NCI-H2081 (cell line): Measurements from ENCODE around the gene CD99L2.
"Not testable (repeated sequence)": the region's sequence is repeated elsewhere in the genome, so short reads cannot be mapped to it uniquely, and the experiment has no call there.

ENCODE experiments used
- DNase-seq, 2 experiments: peaks; one replicate each; lab custom pipeline; 2025; lab: John Stamatoyannopoulos, UW

The CD99L2 gene

GRCh38 chrX:150856785-150857184 is 41.7 kb downstream of the CD99L2 start:
- DNase-seq: no peak

- DNase-seq: no peak
These were observed 42.4 kb downstream of the CD99L2 start for GRCh38 chrX:150856101-150856500.

- peak in 1 of 2 experiments; percentile 44 for DNase-seq
These were observed 43.6 kb downstream of the CD99L2 start for GRCh38 chrX:150854856-150855255.

- DNase-seq: no peak
These were observed 48.3 kb downstream of the CD99L2 start for GRCh38 chrX:150849996-150850720.

GRCh38 chrX:150849486-150849885 is 49.0 kb downstream of the CD99L2 start:
- DNase-seq: no peak

GRCh38 chrX:150848914-150849365 is 49.5 kb downstream of the CD99L2 start:
- peak; percentile 40 to 77 for DNase-seq

- no peak for DNase-seq
These were observed 51.4 kb downstream of the CD99L2 start for GRCh38 chrX:150847088-150847487.

GRCh38 chrX:150846130-150846529 is 52.3 kb downstream of the CD99L2 start:
- no peak for DNase-seq

GRCh38 chrX:150845091-150845490 is 53.4 kb downstream of the CD99L2 start:
- no peak for DNase-seq

GRCh38 chrX:150844016-150844415 is 54.5 kb downstream of the CD99L2 start:
- DNase-seq: no peak

GRCh38 chrX:150842198-150842685 is 56.2 kb downstream of the CD99L2 start:
- no peak for DNase-seq

- DNase-seq: no peak
These were observed 56.8 kb downstream of the CD99L2 start for GRCh38 chrX:150841456-150842197.

- no peak for DNase-seq
These were observed 60.6 kb downstream of the CD99L2 start for GRCh38 chrX:150837845-150838244.

GRCh38 chrX:150834695-150835094 is 63.8 kb downstream of the CD99L2 start:
- DNase-seq: no peak

- no peak for DNase-seq
These were observed 64.9 kb downstream of the CD99L2 start for GRCh38 chrX:150833454-150834056.

- no peak for DNase-seq
These were observed 66.6 kb downstream of the CD99L2 start for GRCh38 chrX:150831863-150832262.

- no peak for DNase-seq
These were observed 69.7 kb downstream of the CD99L2 start for GRCh38 chrX:150828785-150829184.

GRCh38 chrX:150824352-150824751 is 74.1 kb downstream of the CD99L2 start:
- DNase-seq: not testable (repeated sequence)

GRCh38 chrX:150823826-150824225 is 74.6 kb downstream of the CD99L2 start:
- not testable (repeated sequence) for DNase-seq

GRCh38 chrX:150821971-150822370 is 76.5 kb downstream of the CD99L2 start:
- DNase-seq: no peak

GRCh38 chrX:150813922-150814321 is 84.5 kb downstream of the CD99L2 start:
- no peak for DNase-seq

GRCh38 chrX:150806827-150807226 is 91.6 kb downstream of the CD99L2 start:
- no peak for DNase-seq

GRCh38 chrX:150805736-150806135 is 92.7 kb downstream of the CD99L2 start:
- no peak for DNase-seq
